HG02642 (cell line): ENCODE results near the gene CTU2.

Experiments
- ATAC-seq: cut with Tn5 transposase; IDR thresholded peaks from one replicate; pipeline ENCODE4 v1.9.1; 2021; ENCODE audit warnings: mild to moderate bottlenecking; ENCODE audit not compliant: unreplicated experiment, poor library complexity

The CTU2 gene

DNA sequence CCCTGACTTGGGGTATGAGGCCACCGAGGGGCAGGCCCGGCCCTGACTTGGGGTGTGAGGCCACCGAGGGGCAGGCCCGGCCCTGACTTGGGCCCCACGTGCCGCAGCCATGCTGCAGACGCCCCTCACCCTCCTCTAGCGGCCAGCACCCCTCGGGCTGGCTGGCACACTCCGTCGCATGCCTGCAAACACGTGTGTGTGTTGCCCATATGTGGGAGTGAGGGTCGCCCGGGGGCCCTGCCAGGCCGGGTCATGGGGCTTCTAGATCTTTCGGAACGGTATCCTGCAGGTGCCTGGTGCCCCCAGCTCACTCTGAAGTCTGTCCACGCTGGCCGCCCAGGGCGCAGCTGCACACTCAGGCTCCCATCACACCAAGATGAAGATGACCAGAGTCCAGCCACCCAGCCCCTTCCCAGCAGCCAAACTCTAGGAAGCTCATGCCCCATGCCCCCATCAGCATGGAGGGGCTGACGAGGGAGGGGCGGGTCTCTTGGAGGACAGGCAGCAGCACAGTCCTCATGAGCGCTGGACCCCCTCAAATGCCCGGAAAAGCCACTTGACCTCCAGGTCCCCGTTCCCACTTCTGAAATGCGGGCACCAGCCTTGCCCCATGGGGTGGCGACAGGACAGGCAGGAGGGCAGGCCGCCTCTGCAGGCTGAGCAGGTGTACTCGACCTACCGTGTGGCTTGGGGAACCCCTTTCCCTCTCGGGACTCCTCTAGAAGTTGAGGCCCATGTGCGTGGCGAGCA lies 33.8 kb downstream of the CTU2 start:
- no peak for ATAC-seq

DNA sequence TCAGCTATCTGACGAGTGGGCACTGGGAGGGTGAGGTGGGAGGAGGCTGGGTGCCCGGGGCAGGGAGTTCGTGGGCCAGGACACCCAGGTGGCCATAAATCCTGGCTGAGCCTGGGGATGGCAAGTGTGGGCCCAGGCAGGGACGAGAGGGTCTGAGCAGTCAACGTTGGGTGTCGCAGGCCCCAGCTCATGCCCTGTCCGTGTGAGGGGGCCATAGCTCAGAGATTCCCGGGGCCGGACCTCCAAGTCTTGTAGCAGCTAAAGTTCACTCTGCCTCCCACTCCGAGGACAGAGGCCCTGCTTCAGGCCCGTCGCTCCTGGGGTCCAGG lies 34.4 kb downstream of the CTU2 start:
- ATAC-seq, result no peak

DNA sequence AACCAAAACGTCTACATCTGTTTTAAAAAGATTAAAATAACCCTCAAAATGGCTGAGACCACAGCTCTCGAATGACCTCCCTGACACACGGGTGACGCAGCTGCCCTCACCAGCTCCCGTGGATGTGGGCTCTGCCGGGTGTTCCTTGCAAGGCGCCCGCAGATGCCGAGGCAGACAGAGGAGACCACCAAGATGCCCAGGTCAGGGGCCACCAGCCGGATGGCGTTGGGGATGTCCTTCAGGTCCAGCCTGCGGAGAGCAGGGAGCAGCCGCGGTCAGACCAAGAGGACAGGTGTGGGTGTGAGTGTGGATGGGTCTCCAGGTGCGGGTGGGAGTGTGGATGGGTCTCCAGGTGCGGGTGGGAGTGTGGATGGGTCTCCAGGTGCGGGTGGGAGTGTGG lies 35.1 kb downstream of the CTU2 start:
- no peak for ATAC-seq

DNA sequence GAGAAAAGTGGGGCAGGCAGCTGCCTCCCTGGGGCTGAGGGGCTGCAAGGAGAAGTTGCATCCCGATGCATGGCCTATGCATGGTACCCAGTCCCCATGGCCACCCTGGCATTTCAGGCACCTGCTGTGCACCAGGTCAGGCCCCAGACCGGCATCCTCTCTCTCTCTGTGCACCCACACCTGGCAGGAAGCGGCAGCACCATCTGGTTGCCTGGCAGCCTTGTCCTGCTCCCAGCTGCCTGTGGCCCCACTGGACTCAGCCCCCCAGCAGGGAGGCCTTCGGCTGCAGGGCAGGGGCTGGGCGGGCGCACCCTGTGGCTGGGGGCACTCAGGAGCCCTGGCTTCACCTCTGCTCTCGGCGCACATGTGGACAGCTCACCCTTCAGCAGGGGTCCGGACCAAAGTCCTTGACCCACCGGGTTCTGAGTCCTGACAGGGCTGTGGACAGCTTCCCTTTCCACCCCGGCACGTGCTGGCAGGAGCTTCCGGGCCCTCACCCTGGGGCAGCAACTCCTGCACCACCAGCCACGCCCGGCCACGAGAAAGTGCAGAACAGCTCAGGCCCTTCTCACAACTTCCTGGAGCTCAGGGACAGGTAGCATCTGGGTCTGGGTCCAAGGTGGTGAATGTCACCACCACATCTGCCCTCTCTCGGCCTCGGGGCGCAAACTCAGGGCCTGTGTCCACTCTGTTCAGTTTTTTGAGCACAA lies 36.7 kb downstream of the CTU2 start:
- ATAC-seq, result no peak

DNA sequence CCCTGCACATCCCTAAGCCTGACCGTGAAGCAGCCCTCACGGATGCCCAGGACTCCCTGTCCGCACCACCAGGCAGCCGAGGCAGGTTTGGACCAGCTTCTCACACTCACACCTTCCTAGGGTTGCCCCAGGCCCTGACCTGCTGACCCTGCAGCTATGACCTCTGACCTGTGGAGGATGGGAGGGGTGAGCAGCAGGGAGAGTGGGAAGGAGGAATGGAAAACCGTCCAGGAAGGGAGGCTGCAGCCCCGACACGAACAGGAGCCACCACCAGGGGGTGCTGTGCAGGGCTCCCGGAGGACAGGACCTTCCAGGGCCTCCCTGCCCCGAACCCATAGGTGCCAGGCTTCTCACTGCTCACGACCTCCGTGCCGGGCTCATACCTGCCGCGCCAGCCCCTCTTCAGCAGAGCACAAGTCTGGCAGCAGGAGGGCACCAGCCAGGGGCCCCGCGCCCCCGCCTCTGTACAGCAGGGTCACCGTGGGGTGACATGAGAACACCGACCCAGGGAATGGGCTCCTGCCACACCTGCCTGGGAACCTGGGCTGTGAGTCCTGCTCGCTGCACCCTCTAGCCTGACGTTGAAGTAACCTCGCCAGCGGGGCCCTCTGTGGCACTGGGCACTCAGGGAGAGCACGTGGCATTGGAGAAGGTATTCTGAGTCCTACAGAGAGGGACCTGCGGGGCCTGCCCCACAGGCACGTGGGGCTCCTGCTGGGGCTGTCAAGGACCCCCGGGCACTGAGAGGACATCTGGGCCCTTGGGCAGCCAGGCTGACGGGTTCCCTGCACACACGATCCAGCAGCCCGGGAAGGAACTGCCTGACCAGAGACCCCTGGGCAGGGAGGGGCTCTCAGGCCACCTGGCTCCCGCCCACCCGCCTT lies 37.6 kb downstream of the CTU2 start:
- no peak for ATAC-seq

DNA sequence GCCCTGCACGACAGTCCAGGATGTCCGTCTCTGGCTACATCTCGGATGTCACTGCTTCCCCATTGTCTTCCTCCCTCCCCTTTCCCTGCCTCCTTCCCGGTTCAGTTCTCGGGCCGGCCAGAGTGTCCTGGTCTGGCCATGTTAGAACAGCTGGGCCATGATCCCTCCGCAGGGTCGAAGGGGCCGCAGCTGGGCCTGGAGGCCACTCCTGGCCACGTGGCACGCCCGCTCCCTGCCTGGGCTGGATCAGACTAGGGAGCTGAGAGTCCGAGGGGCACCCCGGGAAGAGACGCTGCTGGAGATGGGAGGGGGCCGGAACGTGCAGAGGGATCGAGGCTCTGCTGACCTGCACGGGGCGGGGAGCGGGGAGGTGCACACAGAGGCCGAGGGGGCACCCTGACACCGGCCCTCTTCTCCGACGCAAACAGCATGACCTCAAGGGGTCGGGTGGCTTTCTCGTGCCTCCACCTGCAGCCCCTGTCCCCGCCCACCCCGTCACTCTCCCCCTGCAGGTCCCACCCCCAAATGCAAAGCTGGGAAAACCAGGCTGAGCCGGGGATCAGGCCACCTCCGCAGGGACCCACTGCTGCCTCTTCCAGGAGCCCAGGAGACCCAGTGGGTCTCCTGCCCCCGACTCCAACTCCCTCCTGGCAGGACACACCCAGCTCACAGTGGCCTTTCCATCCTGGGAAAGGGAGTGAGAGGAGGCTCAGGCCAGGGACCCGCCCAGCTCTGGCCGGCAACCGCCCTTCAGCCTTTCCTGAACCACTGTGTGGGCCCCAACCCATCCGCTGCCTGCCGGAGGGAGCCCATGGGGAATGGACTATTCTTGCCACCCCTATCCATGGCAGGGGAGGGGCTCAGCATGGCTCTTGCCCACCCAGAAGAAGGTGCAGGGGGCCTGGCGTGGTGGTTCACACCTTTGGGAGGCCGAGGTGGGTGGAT lies 38.5 kb downstream of the CTU2 start:
- no peak for ATAC-seq

GRCh38 chr16:88746506-88746905 lies 40.2 kb downstream of the CTU2 start:
- ATAC-seq, result no peak

- ATAC-seq, result no peak
These were observed 41.4 kb downstream of the CTU2 start for GRCh38 chr16:88747588-88748301.

DNA sequence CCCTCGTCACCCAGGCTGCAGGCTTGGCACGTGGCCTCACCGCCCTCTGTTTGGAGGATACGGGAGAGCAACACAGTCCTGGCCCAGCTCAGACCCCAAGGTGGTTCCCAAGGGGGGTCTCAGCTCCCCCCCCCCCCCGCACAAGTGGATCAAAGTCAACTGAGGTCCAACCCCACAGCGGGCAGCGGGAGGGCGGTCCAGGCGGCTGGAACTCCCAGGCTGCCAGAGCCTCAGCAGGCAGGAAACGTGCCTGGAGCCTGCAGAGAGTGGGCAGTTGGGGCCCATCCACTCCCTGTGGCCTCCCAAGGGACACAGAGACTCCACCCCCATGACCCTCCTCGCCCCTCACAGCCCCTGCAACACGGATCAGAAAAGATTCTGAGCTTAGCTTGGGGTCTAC lies 42.1 kb downstream of the CTU2 start:
- no peak for ATAC-seq

- no peak for ATAC-seq
These were observed 43.1 kb downstream of the CTU2 start for GRCh38 chr16:88749358-88749757.

DNA sequence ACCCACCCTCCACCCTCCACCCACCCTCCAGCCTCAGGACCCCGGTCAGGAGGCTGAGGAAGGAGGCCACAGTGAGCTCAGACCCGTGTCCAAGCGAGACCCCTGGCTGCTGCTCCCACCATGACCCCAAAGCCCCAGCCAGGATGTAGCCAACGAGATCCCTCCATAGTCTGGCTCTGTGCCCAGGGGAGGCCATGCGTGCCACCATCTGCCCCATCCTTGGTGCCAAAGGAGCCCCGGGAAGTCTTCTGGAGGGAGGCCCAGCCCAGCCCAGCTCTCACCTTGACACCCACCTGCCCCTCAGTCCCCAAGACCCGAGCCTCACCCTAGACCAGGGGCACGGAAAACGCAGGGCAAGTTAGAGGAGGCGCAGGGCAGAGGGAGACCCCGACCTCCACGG lies 44.6 kb downstream of the CTU2 start:
- no peak for ATAC-seq

- ATAC-seq, result no peak
These were observed 46.2 kb downstream of the CTU2 start for GRCh38 chr16:88752386-88753002.

DNA sequence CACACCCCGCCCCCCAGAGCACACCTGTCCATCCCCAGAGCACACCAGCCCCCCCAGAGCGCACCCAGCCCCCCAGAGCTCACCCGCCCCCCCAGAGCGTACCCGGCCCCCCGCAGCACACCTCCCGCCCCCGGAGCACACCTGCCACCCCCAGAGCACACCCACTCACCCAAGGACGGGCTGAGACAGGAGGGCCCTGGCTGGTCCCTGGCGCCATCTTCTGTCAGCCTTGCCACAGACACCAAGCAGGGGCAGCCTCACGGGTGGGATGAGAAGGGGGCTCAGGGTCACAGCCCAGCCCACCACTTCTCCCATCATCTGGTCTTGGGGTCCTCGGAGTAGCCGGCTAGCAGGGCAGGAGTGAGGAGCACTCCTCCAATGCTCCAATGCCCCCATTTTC lies 46.9 kb downstream of the CTU2 start:
- no peak for ATAC-seq

DNA sequence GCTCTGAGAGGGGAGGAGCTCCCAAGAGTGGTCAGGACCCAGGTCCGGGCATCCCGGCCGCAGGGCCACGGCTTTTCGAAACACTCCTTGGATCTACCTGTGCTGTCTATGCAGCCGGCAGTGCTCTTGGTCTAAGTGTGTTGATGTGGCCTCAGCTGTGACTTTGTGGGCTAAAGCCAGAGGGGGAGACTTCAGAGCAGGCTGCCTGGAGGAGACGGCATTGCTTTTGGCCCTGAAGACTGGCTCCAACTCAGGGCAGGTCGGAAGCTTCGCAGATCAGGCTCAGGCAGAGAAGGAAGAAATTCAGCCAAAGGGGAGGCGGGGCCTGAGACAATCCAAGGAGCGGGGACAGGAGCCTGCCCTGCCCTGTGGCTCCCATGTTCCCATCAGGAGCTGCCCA lies 47.3 kb downstream of the CTU2 start:
- no peak for ATAC-seq

DNA sequence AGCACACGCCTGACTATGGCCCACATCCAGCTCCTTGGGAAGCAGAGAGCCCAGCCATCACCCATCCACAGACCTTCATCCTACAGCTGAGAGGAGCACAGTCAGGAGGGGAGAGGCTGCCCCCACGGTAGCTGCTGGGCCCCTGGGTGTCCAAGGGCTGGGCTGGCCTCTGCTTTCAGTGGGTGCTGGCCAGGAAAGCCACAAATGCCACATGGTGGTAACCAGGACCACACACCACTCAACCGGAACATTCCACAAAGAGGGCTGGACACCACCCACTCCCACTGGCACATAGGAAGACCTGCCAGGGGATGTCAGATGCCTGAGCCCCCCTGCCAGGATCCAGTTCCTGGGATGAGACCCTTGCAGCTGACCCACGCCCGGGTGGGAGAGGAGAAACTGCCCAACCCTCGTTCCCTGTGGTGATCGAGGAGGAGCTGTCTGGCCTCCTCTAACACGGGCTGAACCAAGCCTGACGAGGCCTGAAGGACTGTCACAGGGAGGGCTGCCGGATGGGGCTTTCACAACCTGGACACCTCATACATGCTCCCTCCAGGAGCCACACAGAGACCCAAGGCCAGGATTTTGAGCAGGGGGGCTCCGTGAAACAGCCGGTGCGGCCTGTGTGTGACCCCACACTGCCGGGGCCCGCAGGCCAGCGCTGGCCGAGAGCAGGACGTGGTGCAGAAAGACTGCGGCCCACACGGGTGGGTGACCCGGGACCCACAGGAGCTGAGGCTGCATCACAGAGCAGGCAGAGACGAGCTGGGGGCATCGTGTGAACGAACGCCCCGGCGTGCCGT lies 48.0 kb downstream of the CTU2 start:
- ATAC-seq, result no peak

GRCh38 chr16:88754912-88755744 lies 48.8 kb downstream of the CTU2 start:
- no peak for ATAC-seq

DNA sequence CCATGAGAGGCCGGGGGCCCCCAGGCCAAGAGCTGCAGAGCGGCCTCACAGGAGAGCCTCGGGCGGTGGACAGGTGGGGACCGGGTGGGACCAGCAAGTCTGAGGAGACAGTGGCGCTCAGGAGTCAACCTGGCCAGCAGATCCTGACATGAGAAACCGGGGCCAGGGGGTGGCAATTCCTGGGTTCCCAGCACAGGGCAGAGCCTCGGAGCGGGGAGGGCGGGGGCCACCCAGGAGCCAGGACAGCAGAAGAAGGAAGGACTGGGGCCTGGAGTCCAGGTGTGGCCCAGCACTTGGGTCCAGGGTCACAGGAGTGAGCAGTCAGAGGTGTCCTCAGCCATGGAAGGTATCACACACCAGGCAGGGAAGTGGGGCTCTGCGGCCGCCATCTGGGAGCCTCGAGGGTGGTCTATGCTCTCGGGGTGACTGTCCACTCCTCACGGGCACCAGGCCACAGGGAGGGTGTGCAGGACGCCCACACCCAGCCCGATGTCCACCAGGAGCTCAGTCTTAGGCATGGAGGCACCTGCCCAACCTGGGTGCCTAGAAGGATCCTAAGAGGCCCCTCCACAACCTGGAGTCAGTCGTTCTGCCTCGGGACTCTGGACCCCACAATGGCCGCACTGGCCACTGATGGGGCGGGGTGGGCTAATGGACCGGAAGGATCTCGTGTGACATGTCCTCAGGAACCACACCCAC lies 49.6 kb downstream of the CTU2 start:
- ATAC-seq, result no peak
